HG03469 (cell line): ENCODE results near the gene SKIC8.
"Not testable (repeated sequence)": the region's sequence is repeated elsewhere in the genome, so short reads cannot be mapped to it uniquely, and the experiment has no call there.

Experiments used
- ATAC-seq: cut with Tn5 transposase; IDR thresholded peaks from one replicate; pipeline ENCODE4 v1.9.1; 2021; ENCODE audit warnings: mild to moderate bottlenecking, moderate library complexity, moderate number of reproducible peaks; ENCODE audit not compliant: unreplicated experiment

SKIC8 gene

GRCh38 chr15:78257681-78258080 lies 41.7 kb downstream of the SKIC8 start:
- no peak for ATAC-seq

- ATAC-seq = no peak
Measured at GRCh38 chr15:78256044-78256437, 43.4 kb downstream of the SKIC8 start.

- no peak for ATAC-seq
Measured at GRCh38 chr15:78255421-78256043, 43.9 kb downstream of the SKIC8 start.

GRCh38 chr15:78251136-78251535 lies 48.3 kb downstream of the SKIC8 start:
- ATAC-seq = no peak

GRCh38 chr15:78249131-78249530 lies 50.3 kb downstream of the SKIC8 start:
- no peak for ATAC-seq

GRCh38 chr15:78247911-78248310 lies 51.5 kb downstream of the SKIC8 start:
- no peak for ATAC-seq

GRCh38 chr15:78245976-78246620 lies 53.3 kb downstream of the SKIC8 start:
- not testable (repeated sequence) for ATAC-seq

GRCh38 chr15:78245392-78245791 lies 54.0 kb downstream of the SKIC8 start:
- not testable (repeated sequence) for ATAC-seq

GRCh38 chr15:78244893-78245292 lies 54.5 kb downstream of the SKIC8 start:
- no peak for ATAC-seq

GRCh38 chr15:78244101-78244500 lies 55.3 kb downstream of the SKIC8 start:
- no peak for ATAC-seq

GRCh38 chr15:78243491-78243941 lies 55.9 kb downstream of the SKIC8 start:
- no peak for ATAC-seq

GRCh38 chr15:78243058-78243457 lies 56.4 kb downstream of the SKIC8 start:
- ATAC-seq = no peak

GRCh38 chr15:78242128-78242527 lies 57.3 kb downstream of the SKIC8 start:
- no peak for ATAC-seq

- no peak for ATAC-seq
Measured at GRCh38 chr15:78241017-78241416, 58.4 kb downstream of the SKIC8 start.

- ATAC-seq = no peak
Measured at GRCh38 chr15:78239811-78240210, 59.6 kb downstream of the SKIC8 start.

GRCh38 chr15:78237146-78237545 lies 62.3 kb downstream of the SKIC8 start:
- ATAC-seq = no peak

GRCh38 chr15:78236491-78236890 lies 62.9 kb downstream of the SKIC8 start:
- no peak for ATAC-seq

GRCh38 chr15:78234515-78235040 lies 64.8 kb downstream of the SKIC8 start, which contains the start of gene ACSBG1:
ACSBG1 (minus strand) TSS chr15:78234565; CDS start chr15:78234501, 64 bp downstream.
- no peak for ATAC-seq

GRCh38 chr15:78233496-78233895 lies 65.9 kb downstream of the SKIC8 start:
- no peak for ATAC-seq
